ENCODE measurements around the gene COMMD2. TPM values are rescaled to one million over a fixed set of nuclear protein-coding genes. Genes with fewer than 3 reads are reported as not detected.

The COMMD2 gene
- total and polyA plus RNA-seq, 10 of the 15 experiments (the other 5 are each of a cell fraction or from before 2014, with no cell fraction given), result 23.0 to 97.0 (median 50.9) TPM

DNA sequence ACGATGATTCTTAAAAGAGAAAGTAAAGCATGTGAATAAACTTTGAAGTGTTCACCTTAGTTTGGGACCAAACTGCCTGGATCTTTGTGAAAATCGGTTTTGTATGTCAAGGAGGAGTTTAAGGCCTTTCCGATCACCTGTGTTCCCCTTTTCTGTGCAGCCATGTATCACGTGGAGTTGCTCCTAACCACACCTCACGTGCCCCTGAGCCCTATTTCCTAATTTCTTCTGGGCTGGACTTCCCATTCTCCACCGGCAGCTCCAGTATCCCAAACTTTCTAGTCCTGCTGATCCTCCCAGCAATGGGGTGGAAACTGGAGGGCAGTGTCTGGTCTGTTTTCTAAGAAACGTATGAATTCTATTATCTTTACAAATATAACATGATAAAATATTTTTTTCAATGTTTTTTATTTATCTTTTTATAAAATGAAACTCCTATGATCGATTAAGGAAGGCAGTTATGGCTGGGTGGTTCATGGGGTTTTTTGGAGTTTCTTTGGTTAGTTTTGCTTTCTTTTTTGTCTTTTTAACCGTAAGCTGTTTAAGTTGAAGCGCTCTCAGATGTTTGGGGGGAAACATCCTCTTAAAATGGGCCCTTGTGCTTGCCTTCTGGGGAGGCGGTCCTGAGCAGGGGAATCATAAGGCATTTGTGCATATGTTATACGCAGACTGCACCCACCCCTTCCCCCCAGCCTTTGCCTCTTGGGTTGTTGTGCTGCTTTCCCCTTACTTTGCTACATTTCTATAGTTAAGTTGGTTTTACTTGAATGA lies 50.9 kb downstream of the COMMD2 start:
- ChIA-PET RAD21 (ENCODE audit: unreplicated experiment) (interaction anchor here (0.6 to 1.5 kb wide), 2 partner anchors 133 to 658 kb away, joined by 3 to 5 read pairs; no protein-coding TSS in a partner anchor), CTCF (interaction anchor here (0.7 to 2.0 kb wide), 2 partner anchors 132 to 376 kb away, joined by 3 to 7 read pairs; no protein-coding TSS in a partner anchor), POLR2A (interaction anchor here (0.9 kb wide), 1 partner anchor 9 kb away, joined by 3 read pairs; no protein-coding TSS in a partner anchor), SMC1A (ENCODE audit: uncharacterized antibody, unreplicated experiment) (interaction anchor here (1.2 to 1.3 kb wide), 2 partner anchors 24 to 41 kb away, joined by 3 read pairs; no protein-coding TSS in a partner anchor)
- Histone ChIP-seq H3K9me3 (replicated peaks; ENCODE audit: control insufficient read depth, insufficient read depth, low read length) (peaks cover 14% of the 10 kb centered on the region; the same call in 2 of the 3 replicates), H3K27ac (ENCODE audit: control insufficient read depth, insufficient read depth) (peak overlapping the region; percentile 60; the same call in 1 of the 2 replicates), H4K20me1 (ENCODE audit: control insufficient read depth, insufficient read depth) (no peaks in the 10 kb centered on the region), H3K79me2 (ENCODE audit: control insufficient read depth, insufficient read depth, low read length) (no peaks in the 10 kb centered on the region), H3K9ac (ENCODE audit: control insufficient read depth, insufficient read depth, low read length) (no peak overlapping the region), H3K36me3 (ENCODE audit: control insufficient read depth in 2 of 2, insufficient read depth in 2 of 2, low read length in 1 of 2) (no peaks in the 10 kb centered on the region), H3K4me1 (ENCODE audit: control insufficient read depth, insufficient read depth, low read length) (no peaks in the 10 kb centered on the region), H2AFZ (ENCODE audit: control insufficient read depth, low read depth, low read length) (peak overlapping the region; percentile 68), H3K4me2 (ENCODE audit: control insufficient read depth, insufficient read depth) (peak overlapping the region; percentile 12), H3K27me3 (replicated peaks in 1 of 2; ENCODE audit: control insufficient read depth in 2 of 2, insufficient read depth in 2 of 2, low read length in 1 of 2) (no peaks in the 10 kb centered on the region), H3K4me3 (peak overlapping the region; percentile 41; the same call in 1 of the 2 replicates)
- 23% methylated on average over 12 of the region's 12 CpGs for WGBS (ENCODE audit: insufficient coverage, insufficient replicate concordance, low lambda C conversion rate, missing lambda C conversion rate)
- TF ChIP-seq FOXK2 (IDR thresholded peaks at IDR 0.05) (no peak), NFIC (IDR thresholded peaks at IDR 0.05; ENCODE audit: low read depth, low read length) (peak; percentile 49; the same call in 1 of the 2 replicates), IKZF2 (IDR thresholded peaks at IDR 0.05) (0 out of 4 replicates have a peak, but pooled peaks of 1 of the 2 experiments have one; percentile 14), SMAD1 (IDR thresholded peaks at IDR 0.05; ENCODE audit: low read depth, partially characterized antibody) (no peak), RUNX3 (IDR thresholded peaks at IDR 0.05; ENCODE audit: low read length) (0 out of 2 replicates have a peak, but pooled peaks have one; percentile 16), BHLHE40 (IDR thresholded peaks at IDR 0.05; ENCODE audit: borderline replicate concordance in 1 of 2, low read depth in 2 of 2, low read length in 1 of 2) (peak; percentile 37 to 50; a peak in 2 of 4 replicates), NR2C2 (IDR thresholded peaks at IDR 0.05; ENCODE audit: borderline replicate concordance, control insufficient read depth, insufficient read length, low read depth) (no peak), MYC (IDR thresholded peaks at IDR 0.05; ENCODE audit: insufficient read depth, insufficient read length, insufficient replicate concordance, low read length, severe bottlenecking) (no peak)
- TF ChIP-seq, protein P1, sequence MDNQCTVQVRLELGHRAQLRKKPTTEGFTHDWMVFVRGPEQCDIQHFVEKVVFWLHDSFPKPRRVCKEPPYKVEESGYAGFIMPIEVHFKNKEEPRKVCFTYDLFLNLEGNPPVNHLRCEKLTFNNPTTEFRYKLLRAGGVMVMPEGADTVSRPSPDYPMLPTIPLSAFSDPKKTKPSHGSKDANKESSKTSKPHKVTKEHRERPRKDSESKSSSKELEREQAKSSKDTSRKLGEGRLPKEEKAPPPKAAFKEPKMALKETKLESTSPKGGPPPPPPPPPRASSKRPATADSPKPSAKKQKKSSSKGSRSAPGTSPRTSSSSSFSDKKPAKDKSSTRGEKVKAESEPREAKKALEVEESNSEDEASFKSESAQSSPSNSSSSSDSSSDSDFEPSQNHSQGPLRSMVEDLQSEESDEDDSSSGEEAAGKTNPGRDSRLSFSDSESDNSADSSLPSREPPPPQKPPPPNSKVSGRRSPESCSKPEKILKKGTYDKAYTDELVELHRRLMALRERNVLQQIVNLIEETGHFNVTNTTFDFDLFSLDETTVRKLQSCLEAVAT (IDR thresholded peaks at IDR 0.05), result peak; percentile 70
- no TSS peak for BruUV-seq (replicated peaks)
- DNase-seq (ENCODE audit: low read depth, low spot score) (no peak), FAIRE-seq (no peak), ATAC-seq (peak; percentile 65)
- intact Hi-C loops (cut with micrococcal nuclease; ENCODE audit: unreplicated experiment) (loop anchor here (5.0 kb wide), 1 partner anchor 44 kb away; the partner anchor contains the start of gene WWTR1), in situ Hi-C loops (cut with MboI) (no loop called here)

Small RNA genes within 50 kb of the gene (small RNA-seq; reads per million reads assigned to genes)
- not detected for gene RNU6-507P

Other genes with a start within 250 kb of the COMMD2 start
- gene WWTR1, start 94.5 kb downstream of the COMMD2 start, total RNA-seq (2014; rRNA removed), result 2.9 and 4.0 TPM in 2 replicates
- gene WWTR1, start 94.5 kb downstream of the COMMD2 start, total RNA-seq (2014; rRNA removed; fragmentation: Illumina TruSeq; extraction: Trizol), result 2.5 and 3.0 TPM in 2 replicates
- 5.1 and 6.8 TPM in 2 replicates for gene WWTR1, start 94.5 kb downstream of the COMMD2 start, total RNA-seq (2021)
- 12.6 and 18.5 TPM in 2 replicates for gene WWTR1, start 94.5 kb downstream of the COMMD2 start, polyA plus RNA-seq (2011; rRNA removed)
- gene WWTR1, start 94.5 kb downstream of the COMMD2 start, polyA plus RNA-seq (2014; fragmentation: Illumina TruSeq; extraction: Trizol), result 10.0 and 10.2 TPM in 2 replicates
- gene WWTR1, start 94.5 kb downstream of the COMMD2 start, polyA plus RNA-seq (2014; fragmentation: Nextera tagmentation; extraction: Ambion mirVana), result 1 to 10 TPM; 3.8 to 4.0 TPM
- gene WWTR1, start 94.5 kb downstream of the COMMD2 start, polyA plus RNA-seq (2014; rRNA removed), result 4.7 and 5.0 TPM in 2 replicates
- 1 to 10 TPM; 7.6 to 8.4 TPM for gene WWTR1, start 94.5 kb downstream of the COMMD2 start, polyA plus RNA-seq (2016; fragmentation: Nextera tagmentation; extraction: Ambion mirVana)
- gene ANKUB1, start 40.1 kb upstream of the COMMD2 start, total RNA-seq (2014; rRNA removed), result not detected in 2 replicates
- gene ANKUB1, start 40.1 kb upstream of the COMMD2 start, total RNA-seq (2014; rRNA removed; fragmentation: Illumina TruSeq; extraction: Trizol), result not detected in 2 replicates
- not detected in 2 replicates for gene ANKUB1, start 40.1 kb upstream of the COMMD2 start, total RNA-seq (2021)
- 0.08 TPM in 1 of 2 replicates, not detected in the other for gene ANKUB1, start 40.1 kb upstream of the COMMD2 start, polyA plus RNA-seq (2011; rRNA removed)
- gene ANKUB1, start 40.1 kb upstream of the COMMD2 start, polyA plus RNA-seq (2014; fragmentation: Illumina TruSeq; extraction: Trizol), result not detected in 2 replicates
- not detected for gene ANKUB1, start 40.1 kb upstream of the COMMD2 start, polyA plus RNA-seq (2014; fragmentation: Nextera tagmentation; extraction: Ambion mirVana)
- not detected in 2 replicates for gene ANKUB1, start 40.1 kb upstream of the COMMD2 start, polyA plus RNA-seq (2014; rRNA removed)
- gene ANKUB1, start 40.1 kb upstream of the COMMD2 start, polyA plus RNA-seq (2016; fragmentation: Nextera tagmentation; extraction: Ambion mirVana), result not detected
- 31.3 and 32.3 TPM in 2 replicates for gene RNF13, start 60.7 kb upstream of the COMMD2 start, total RNA-seq (2014; rRNA removed)
- gene RNF13, start 60.7 kb upstream of the COMMD2 start, total RNA-seq (2014; rRNA removed; fragmentation: Illumina TruSeq; extraction: Trizol), result 34.6 and 37.8 TPM in 2 replicates
- 22.3 and 24.8 TPM in 2 replicates for gene RNF13, start 60.7 kb upstream of the COMMD2 start, total RNA-seq (2021)
- gene RNF13, start 60.7 kb upstream of the COMMD2 start, polyA plus RNA-seq (2011; rRNA removed), result 45.9 and 80.0 TPM in 2 replicates
- 27.2 and 35.5 TPM in 2 replicates for gene RNF13, start 60.7 kb upstream of the COMMD2 start, polyA plus RNA-seq (2014; fragmentation: Illumina TruSeq; extraction: Trizol)
- 10 to 100 TPM; 38.7 to 45.9 TPM for gene RNF13, start 60.7 kb upstream of the COMMD2 start, polyA plus RNA-seq (2014; fragmentation: Nextera tagmentation; extraction: Ambion mirVana)
- 12.2 and 18.9 TPM in 2 replicates for gene RNF13, start 60.7 kb upstream of the COMMD2 start, polyA plus RNA-seq (2014; rRNA removed)
- 10 to 100 TPM; 54.9 to 73.4 TPM for gene RNF13, start 60.7 kb upstream of the COMMD2 start, polyA plus RNA-seq (2016; fragmentation: Nextera tagmentation; extraction: Ambion mirVana)
- gene PFN2, start 218.4 kb upstream of the COMMD2 start, total RNA-seq (2014; rRNA removed), result 3.1 and 3.2 TPM in 2 replicates
- 4.7 and 5.6 TPM in 2 replicates for gene PFN2, start 218.4 kb upstream of the COMMD2 start, total RNA-seq (2014; rRNA removed; fragmentation: Illumina TruSeq; extraction: Trizol)
- 3.9 and 4.2 TPM in 2 replicates for gene PFN2, start 218.4 kb upstream of the COMMD2 start, total RNA-seq (2021)
- gene PFN2, start 218.4 kb upstream of the COMMD2 start, polyA plus RNA-seq (2011; rRNA removed), result 78.9 and 107 TPM in 2 replicates
- gene PFN2, start 218.4 kb upstream of the COMMD2 start, polyA plus RNA-seq (2014; fragmentation: Illumina TruSeq; extraction: Trizol), result 4.4 and 7.7 TPM in 2 replicates
- gene PFN2, start 218.4 kb upstream of the COMMD2 start, polyA plus RNA-seq (2014; fragmentation: Nextera tagmentation; extraction: Ambion mirVana), result 1 to 10 TPM; 4.9 to 6.7 TPM
- 4.5 and 4.6 TPM in 2 replicates for gene PFN2, start 218.4 kb upstream of the COMMD2 start, polyA plus RNA-seq (2014; rRNA removed)
- gene PFN2, start 218.4 kb upstream of the COMMD2 start, polyA plus RNA-seq (2016; fragmentation: Nextera tagmentation; extraction: Ambion mirVana), result 10 to 100 TPM in 1 of 2 experiments, 1 to 10 TPM in 1; 8.9 to 11.2 TPM